Fibroblast of villous mesenchyme (primary cell): ENCODE measurements around the gene ATXN2. TPM values are rescaled to one million over a fixed set of nuclear protein-coding genes. Genes with fewer than 3 reads are reported as not detected.

Experiments
- DNase-seq: peaks from one replicate; pipeline ENCODE4 v3.0.0-alpha.2; 2010; ENCODE audit warnings: low read depth
- H3K4me3 ChIP-seq: 2 replicates; pipeline ENCODE4 v1.5.1; 2011; ENCODE audit warnings: low read depth, mild to moderate bottlenecking, low read length
- total RNA-seq: library from RNA; depleted of rRNA; stranded (reverse); fragments of >200 nt; gene quantifications from 2 replicates; pipeline ENCODE4 v1.2.3, GENCODE V29; 2012
- TF ChIP-seq, protein P1 (sequence below): IDR thresholded peaks from 2 replicates; pipeline ENCODE4 v1.5.1; 2012; ENCODE audit warnings: low read depth, mild to moderate bottlenecking, low read length; ENCODE audit not compliant: insufficient read depth

The ATXN2 gene
- total RNA-seq, 1 donor: 71.7 TPM

- TF ChIP-seq, protein P1, sequence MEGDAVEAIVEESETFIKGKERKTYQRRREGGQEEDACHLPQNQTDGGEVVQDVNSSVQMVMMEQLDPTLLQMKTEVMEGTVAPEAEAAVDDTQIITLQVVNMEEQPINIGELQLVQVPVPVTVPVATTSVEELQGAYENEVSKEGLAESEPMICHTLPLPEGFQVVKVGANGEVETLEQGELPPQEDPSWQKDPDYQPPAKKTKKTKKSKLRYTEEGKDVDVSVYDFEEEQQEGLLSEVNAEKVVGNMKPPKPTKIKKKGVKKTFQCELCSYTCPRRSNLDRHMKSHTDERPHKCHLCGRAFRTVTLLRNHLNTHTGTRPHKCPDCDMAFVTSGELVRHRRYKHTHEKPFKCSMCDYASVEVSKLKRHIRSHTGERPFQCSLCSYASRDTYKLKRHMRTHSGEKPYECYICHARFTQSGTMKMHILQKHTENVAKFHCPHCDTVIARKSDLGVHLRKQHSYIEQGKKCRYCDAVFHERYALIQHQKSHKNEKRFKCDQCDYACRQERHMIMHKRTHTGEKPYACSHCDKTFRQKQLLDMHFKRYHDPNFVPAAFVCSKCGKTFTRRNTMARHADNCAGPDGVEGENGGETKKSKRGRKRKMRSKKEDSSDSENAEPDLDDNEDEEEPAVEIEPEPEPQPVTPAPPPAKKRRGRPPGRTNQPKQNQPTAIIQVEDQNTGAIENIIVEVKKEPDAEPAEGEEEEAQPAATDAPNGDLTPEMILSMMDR: no peak
- no peak for DNase-seq
- H3K4me3 ChIP-seq: no peak overlapping the region
These were observed 174.8 kb downstream of the ATXN2 start for GRCh38 chr12:111424189-111424792.

DNA sequence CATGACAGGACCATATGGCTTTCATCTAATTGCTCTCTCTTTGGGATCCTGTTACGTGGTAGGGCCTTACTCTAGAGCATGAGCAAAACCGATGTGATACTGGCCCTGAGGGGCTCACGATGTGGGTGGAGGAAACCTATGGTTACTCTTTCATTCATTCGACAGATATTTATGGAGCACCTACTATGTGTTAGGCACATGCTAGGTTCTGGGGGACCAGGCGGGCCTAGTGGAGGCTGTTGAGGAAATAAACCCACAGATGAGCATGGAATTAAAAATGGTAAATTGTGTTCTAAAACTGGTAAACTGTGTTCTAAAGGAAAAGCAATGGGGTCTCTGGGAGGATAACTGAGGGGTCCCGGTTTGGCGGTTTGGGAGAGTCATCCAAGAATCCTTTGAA, 178.6 kb downstream of the ATXN2 start:
- no peak overlapping the region for H3K4me3 ChIP-seq
- no peak for DNase-seq
- TF ChIP-seq, protein P1: no peak

DNA sequence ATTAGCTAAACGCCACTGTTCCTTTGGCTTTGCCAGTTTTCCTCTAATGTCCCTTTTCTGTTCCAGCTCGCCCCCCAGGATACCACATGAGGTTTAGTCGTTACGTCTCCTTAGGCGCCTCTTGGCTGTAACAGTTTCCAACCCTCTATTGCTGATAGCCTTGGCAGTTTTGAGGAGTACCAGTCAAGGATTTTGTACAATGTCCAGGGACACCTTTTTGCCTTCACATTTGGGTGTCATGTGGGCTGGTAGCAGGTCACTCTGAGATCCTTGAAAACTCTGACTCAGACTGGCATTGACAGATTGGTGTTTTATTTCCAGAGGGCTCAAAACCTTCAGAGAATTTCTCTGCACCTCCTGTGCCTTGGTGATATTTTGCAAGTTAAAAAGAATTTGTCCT, 179.3 kb downstream of the ATXN2 start:
- H3K4me3 ChIP-seq: no peak overlapping the region
- TF ChIP-seq, protein P1: no peak
- no peak for DNase-seq

GRCh38 chr12:111418594-111418880, 180.6 kb downstream of the ATXN2 start:
- no peak overlapping the region for H3K4me3 ChIP-seq
- DNase-seq: no peak
- TF ChIP-seq, protein P1: no peak

DNA sequence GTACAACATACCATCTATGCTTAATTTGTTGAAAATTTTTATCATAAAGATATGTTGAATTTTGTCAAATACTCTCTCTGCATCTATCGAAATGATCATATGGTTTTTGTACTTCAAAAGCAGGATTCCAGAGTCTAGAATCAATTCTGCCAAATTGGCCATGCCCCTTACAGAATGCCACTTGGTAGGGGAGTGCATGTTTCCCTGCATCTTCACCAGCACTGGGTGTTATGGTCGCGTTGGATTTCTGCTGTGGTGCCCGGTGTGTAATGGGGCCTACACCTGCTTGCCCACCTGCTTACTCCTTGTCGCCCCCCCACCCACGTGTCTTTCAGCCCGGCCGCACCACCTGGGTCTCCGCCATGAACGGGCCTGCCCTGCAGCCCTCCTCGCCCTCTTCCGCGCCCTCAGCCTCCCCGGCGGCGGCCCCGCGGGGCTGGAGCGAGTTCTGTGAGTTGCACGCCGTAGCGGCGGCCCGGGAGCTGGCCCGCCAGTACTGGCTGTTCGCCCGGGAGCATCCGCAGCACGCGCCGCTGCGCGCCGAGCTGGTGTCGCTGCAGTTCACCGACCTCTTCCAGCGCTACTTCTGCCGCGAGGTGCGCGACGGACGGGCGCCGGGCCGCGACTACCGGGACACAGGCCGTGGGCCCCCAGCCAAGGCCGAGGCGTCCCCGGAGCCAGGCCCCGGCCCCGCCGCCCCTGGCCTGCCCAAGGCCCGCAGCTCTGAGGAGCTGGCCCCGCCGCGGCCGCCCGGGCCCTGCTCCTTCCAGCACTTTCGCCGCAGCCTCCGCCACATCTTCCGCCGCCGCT, 181.1 kb downstream of the ATXN2 start:
- H3K4me3 ChIP-seq: no peak overlapping the region
- no peak for DNase-seq
- TF ChIP-seq, protein P1: no peak

GRCh38 chr12:111417290-111417689, 181.8 kb downstream of the ATXN2 start:
- TF ChIP-seq, protein P1: no peak
- no peak for DNase-seq

More at GRCh38 chr12:111417290-111417689, 181.8 kb downstream of the ATXN2 start:
- H3K4me3 ChIP-seq: no peak overlapping the region
